Measurements from ENCODE around the gene OTOG. TPM values are rescaled to one million over a fixed set of nuclear protein-coding genes. Genes with fewer than 3 reads are reported as not detected.

Gene OTOG
- total RNA-seq, 3 donors from 2014 or later (not counting 1 experiment from before 2014, with no cell fraction given): not detected

GRCh38 chr11:17655682-17656081 is 108.6 kb downstream of the OTOG start:
- ATAC-seq: no peak
- Mint-ChIP-seq H3K27ac (no peak overlapping the region), H3K4me1 (no peaks in the 10 kb centered on the region), H3K4me3 (no peak overlapping the region), H3K9me3 (peaks cover 2 to 3% of the 10 kb centered on the region in 2 donors), H3K27me3 (ENCODE audit: low read depth in 2 of 2) (peaks cover 17 to 51% of the 10 kb centered on the region in 2 donors), H3K36me3 (no peaks in the 10 kb centered on the region)
- Histone ChIP-seq H3K4me3 (ENCODE audit: low read length) (no peak overlapping the region), H3K27ac (ENCODE audit: low read length) (no peak overlapping the region), H3K27me3 (ENCODE audit: control insufficient read depth, insufficient read depth, low read length) (peaks cover 2% of the 10 kb centered on the region), H3K36me3 (ENCODE audit: control insufficient read depth, insufficient read depth, low read length) (no peaks in the 10 kb centered on the region), H3K9me3 (ENCODE audit: control insufficient read depth, insufficient read depth, low read length) (no peaks in the 10 kb centered on the region), H3K4me1 (ENCODE audit: control insufficient read depth, insufficient read depth, low read length) (no peaks in the 10 kb centered on the region)
- WGBS (ENCODE audit: insufficient coverage): 78% methylated on average over 1 of the region's 2 CpGs
- DNase-seq: no peak
- intact Hi-C loops (cut with micrococcal nuclease): no loop called here
- TF ChIP-seq CTCF (IDR thresholded peaks at IDR 0.05): no peak

- no peak for ATAC-seq
- no peaks in the 10 kb centered on the region for H3K36me3 Mint-ChIP-seq
- Histone ChIP-seq H3K9me3 (ENCODE audit: control insufficient read depth, insufficient read depth, low read length) (no peaks in the 10 kb centered on the region), H3K36me3 (ENCODE audit: control insufficient read depth, insufficient read depth, low read length) (no peaks in the 10 kb centered on the region), H3K4me3 (ENCODE audit: low read length) (no peak overlapping the region), H3K4me1 (ENCODE audit: control insufficient read depth, insufficient read depth, low read length) (no peaks in the 10 kb centered on the region), H3K27me3 (ENCODE audit: control insufficient read depth, insufficient read depth, low read length) (peaks cover 2% of the 10 kb centered on the region), H3K27ac (ENCODE audit: low read length) (no peak overlapping the region)
- intact Hi-C loops (cut with micrococcal nuclease): no loop called here
- H3K27me3 Mint-ChIP-seq (ENCODE audit: low read depth in 2 of 2): peaks cover 10 to 41% of the 10 kb centered on the region in 2 donors
- no peak overlapping the region for H3K4me3 Mint-ChIP-seq
- peaks cover 2 to 3% of the 10 kb centered on the region in 2 donors for H3K9me3 Mint-ChIP-seq
- no peak overlapping the region for H3K27ac Mint-ChIP-seq
- H3K4me1 Mint-ChIP-seq: no peaks in the 10 kb centered on the region
- no peak for DNase-seq
- no peak for TF ChIP-seq CTCF (IDR thresholded peaks at IDR 0.05)
Observed at GRCh38 chr11:17658211-17658610, 111.2 kb downstream of the OTOG start.

GRCh38 chr11:17668166-17668565 is 121.1 kb downstream of the OTOG start:
- intact Hi-C loops (cut with micrococcal nuclease): no loop called here
- Histone ChIP-seq H3K9me3 (ENCODE audit: control insufficient read depth, insufficient read depth, low read length) (no peaks in the 10 kb centered on the region), H3K36me3 (ENCODE audit: control insufficient read depth, insufficient read depth, low read length) (no peaks in the 10 kb centered on the region), H3K4me1 (ENCODE audit: control insufficient read depth, insufficient read depth, low read length) (no peaks in the 10 kb centered on the region), H3K27me3 (ENCODE audit: control insufficient read depth, insufficient read depth, low read length) (peaks cover 4% of the 10 kb centered on the region), H3K4me3 (ENCODE audit: low read length) (no peak overlapping the region), H3K27ac (ENCODE audit: low read length) (no peak overlapping the region)
- Mint-ChIP-seq H3K9me3 (peaks cover 0 to 2% of the 10 kb centered on the region in 2 donors), H3K27me3 (ENCODE audit: low read depth in 2 of 2) (peaks cover 22 to 24% of the 10 kb centered on the region in 2 donors), H3K36me3 (no peaks in the 10 kb centered on the region), H3K4me1 (no peaks in the 10 kb centered on the region), H3K4me3 (no peak overlapping the region), H3K27ac (no peak overlapping the region)
- no peak for TF ChIP-seq CTCF (IDR thresholded peaks at IDR 0.05)
- DNase-seq: no peak
- ATAC-seq: no peak

- DNase-seq (no peak), ATAC-seq (no peak)
- no peaks in the 10 kb centered on the region for H3K4me1 ChIP-seq (ENCODE audit: control insufficient read depth, insufficient read depth, low read length)
- H3K36me3 ChIP-seq (ENCODE audit: control insufficient read depth, insufficient read depth, low read length): no peaks in the 10 kb centered on the region
- Mint-ChIP-seq H3K27ac (no peak overlapping the region), H3K9me3 (peaks cover 0 to 5% of the 10 kb centered on the region in 2 donors), H3K4me1 (no peaks in the 10 kb centered on the region), H3K27me3 (ENCODE audit: low read depth in 2 of 2) (peaks cover 24 to 31% of the 10 kb centered on the region in 2 donors), H3K4me3 (no peak overlapping the region), H3K36me3 (peaks cover 12% of the 10 kb centered on the region)
- intact Hi-C loops (cut with micrococcal nuclease): no loop called here
- 91% methylated on average over 7 of the region's 7 CpGs for WGBS (ENCODE audit: insufficient coverage)
- no peak overlapping the region for H3K4me3 ChIP-seq (ENCODE audit: low read length)
- no peak overlapping the region for H3K27ac ChIP-seq (ENCODE audit: low read length)
- H3K27me3 ChIP-seq (ENCODE audit: control insufficient read depth, insufficient read depth, low read length): peaks cover 2% of the 10 kb centered on the region
- H3K9me3 ChIP-seq (ENCODE audit: control insufficient read depth, insufficient read depth, low read length): no peaks in the 10 kb centered on the region
- TF ChIP-seq CTCF (IDR thresholded peaks at IDR 0.05): no peak
Observed at GRCh38 chr11:17672469-17672868, 125.4 kb downstream of the OTOG start.

All from natural killer cell (primary cell).